HepG2 (cell line): ENCODE measurements around the gene PGGT1B. TPM values are rescaled to one million over a fixed set of nuclear protein-coding genes. Genes with fewer than 3 reads are reported as not detected.

Experiments used
- ATAC-seq: fragments of 200-7000 bp; cut with Tn5 transposase; 3 replicates; pipeline ENCODE4 v1.9.1; 2020; ENCODE audit warnings: mild to moderate bottlenecking, moderate library complexity
- BruUV-seq: library from RNA; stranded (reverse); fragments of 400-500 nt; replicated peaks from 2 replicates; lab custom pipeline; 2021; lab: Mats Ljungman, UMichigan
- CTCF ChIA-PET: fragments of 300-600 bp; formaldehyde crosslinking; extraction: SDS; loops from one replicate; lab custom pipeline; 2021; ENCODE audit warnings: low total read pairs, inconsistent platforms, low intra/inter-chr PET ratio; lab: Yijun Ruan, JAX
- POLR2A ChIA-PET: fragments of 350-600 bp; sonication (Branson Sonifier 250); formaldehyde crosslinking; loops from one replicate; lab custom pipeline; 2020; ENCODE audit warnings: antibody characterized with exemption, inconsistent platforms; lab: Yijun Ruan, JAX
- DNase-seq: peaks from one replicate; pipeline ENCODE4 v3.0.0-alpha.2; 2015; ENCODE audit warnings: low spot score
- FAIRE-seq: peaks from 3 replicates; lab custom pipeline; 2011; peaks lifted over from hg19 to GRCh38; lab: Jason Lieb, UNC
- H2AFZ ChIP-seq: one replicate; pipeline ENCODE4 v1.6.1; 2011; ENCODE audit warnings: low read length, inconsistent platforms
- H3K27ac ChIP-seq: fragments of 300-600 bp; 3 replicates; pipeline ENCODE4 v1.8.0; 2011; ENCODE audit warnings: mixed run types, mild to moderate bottlenecking, mixed read lengths, low read length, inconsistent platforms; ENCODE audit not compliant: insufficient read depth; ENCODE audit errors: extremely low read length
- H3K27me3 ChIP-seq, 2 experiments: fragments of 200-600 bp in 1 of 2; 2 replicates in 1 of 2; 3 replicates in 1 of 2; pipeline versions ENCODE4 v1.6.0 to v1.8.0; 2011; ENCODE audit warnings: low read length in 2 of 2, mild to moderate bottlenecking in 2 of 2, moderate library complexity in 2 of 2, inconsistent platforms in 1 of 2; ENCODE audit not compliant: insufficient read depth in 2 of 2, control insufficient read depth in 1 of 2
- H3K36me3 ChIP-seq, 2 experiments: fragments of 200-600 bp in 1 of 2; replicated peaks in 1 of 2; 2 replicates in 1 of 2; 3 replicates in 1 of 2; pipeline versions ENCODE4 v1.5.1 to v1.8.0; 2011; ENCODE audit warnings: low read length in 2 of 2, inconsistent platforms in 1 of 2; ENCODE audit not compliant: insufficient read depth in 2 of 2, control insufficient read depth in 1 of 2
- H3K4me1 ChIP-seq: 2 replicates; pipeline ENCODE4 v1.5.1; 2012; ENCODE audit warnings: low read length, inconsistent platforms; ENCODE audit not compliant: insufficient read depth
- H3K4me2 ChIP-seq: 2 replicates; pipeline ENCODE4 v1.6.0; 2011; ENCODE audit warnings: low read depth, low read length, inconsistent platforms
- H3K4me3 ChIP-seq, 3 experiments: fragments of 200-600 bp in 1 of 3; sonication (generic), shearing (Covaris generic) in 1 of 3; replicated peaks in 1 of 3; 2 replicates each; pipeline ENCODE4 v1.5.1; 2011 to 2016; ENCODE audit warnings: low read length in 3 of 3, inconsistent platforms in 2 of 3, low read depth in 2 of 3, mild to moderate bottlenecking in 2 of 3, control low read depth in 1 of 3, mixed read lengths in 1 of 3; ENCODE audit not compliant: insufficient read depth in 1 of 3
- H3K79me2 ChIP-seq: one replicate; pipeline ENCODE4 v1.6.1; 2011; ENCODE audit warnings: low read length, inconsistent platforms; ENCODE audit not compliant: insufficient read depth
- H3K9ac ChIP-seq: 2 replicates; pipeline ENCODE4 v1.6.0; 2011; ENCODE audit warnings: mild to moderate bottlenecking, low read depth, low read length, inconsistent platforms; ENCODE audit not compliant: insufficient read depth
- H3K9me3 ChIP-seq: 2 replicates; pipeline ENCODE4 v1.5.1; 2012; ENCODE audit warnings: mild to moderate bottlenecking, low read length
- H4K20me1 ChIP-seq: 2 replicates; pipeline ENCODE4 v1.6.0; 2011; ENCODE audit warnings: inconsistent platforms, mild to moderate bottlenecking, low read length, moderate library complexity; ENCODE audit not compliant: insufficient read depth
- ARID2 ChIP-seq: sonication (generic); formaldehyde crosslinking; IDR thresholded peaks from 2 replicates; pipeline ENCODE4 v1.8.1; 2022; ENCODE audit warnings: mild to moderate bottlenecking, missing genetic modification reagents, borderline replicate concordance
- BORCS8-MEF2B ChIP-seq: sonication (generic); formaldehyde crosslinking; IDR thresholded peaks from 2 replicates; pipeline ENCODE4 v1.8.0; 2022; ENCODE audit warnings: mild to moderate bottlenecking, missing genetic modification reagents
- CEBPB ChIP-seq: IDR thresholded peaks from 2 replicates; pipeline ENCODE4 v1.6.1; 2011; ENCODE audit warnings: low read depth, low read length, improper control_type of control experiment, borderline replicate concordance
- ETS1 ChIP-seq: sonication (generic); formaldehyde crosslinking; IDR thresholded peaks from 2 replicates; pipeline ENCODE4 v1.4.0; 2020; ENCODE audit warnings: missing genetic modification reagents
- FLYWCH1 ChIP-seq: sonication (generic); formaldehyde crosslinking; IDR thresholded peaks from 2 replicates; pipeline ENCODE4 v1.8.1; 2023; ENCODE audit warnings: mild to moderate bottlenecking, missing genetic modification reagents
- GPN1 ChIP-seq: sonication (generic); formaldehyde crosslinking; IDR thresholded peaks from 2 replicates; pipeline ENCODE4 v1.5.1; 2020; ENCODE audit warnings: missing genetic modification reagents, borderline replicate concordance
- HOXA3 ChIP-seq: sonication (generic); formaldehyde crosslinking; IDR thresholded peaks from 2 replicates; pipeline ENCODE4 v1.5.0; 2020; ENCODE audit warnings: missing genetic modification reagents
- IKZF1 ChIP-seq: fragments of 450-650 bp; IDR thresholded peaks from 2 replicates; pipeline ENCODE4 v1.7.1; 2016
- KDM5B ChIP-seq: sonication (generic); formaldehyde crosslinking; IDR thresholded peaks from 2 replicates; pipeline ENCODE4 v1.4.0; 2020; ENCODE audit warnings: missing genetic modification reagents, mild to moderate bottlenecking, borderline replicate concordance
- KDM6A ChIP-seq: IDR thresholded peaks from 2 replicates; pipeline ENCODE4 v1.6.1; 2016; ENCODE audit warnings: low read depth
- POGZ ChIP-seq: sonication (generic); formaldehyde crosslinking; IDR thresholded peaks from 2 replicates; pipeline ENCODE4 v1.4.0; 2020; ENCODE audit warnings: mild to moderate bottlenecking, missing genetic modification reagents
- SALL2 ChIP-seq: sonication (generic); formaldehyde crosslinking; IDR thresholded peaks from 2 replicates; pipeline ENCODE4 v1.8.1; 2023; ENCODE audit warnings: mild to moderate bottlenecking, missing genetic modification reagents, inconsistent platforms
- SCMH1 ChIP-seq: sonication (generic); formaldehyde crosslinking; IDR thresholded peaks from 2 replicates; pipeline ENCODE4 v1.9.0; 2021; ENCODE audit warnings: missing genetic modification reagents, mild to moderate bottlenecking, borderline replicate concordance
- SMC3 ChIP-seq: IDR thresholded peaks from 2 replicates; pipeline ENCODE4 v1.6.1; 2011; ENCODE audit warnings: low read length, improper control_type of control experiment
- SP4 ChIP-seq: sonication (generic); formaldehyde crosslinking; IDR thresholded peaks from 2 replicates; pipeline ENCODE4 v1.8.1; 2023; ENCODE audit warnings: mild to moderate bottlenecking, missing genetic modification reagents
- TBX3 ChIP-seq: fragments of 450-650 bp; IDR thresholded peaks from 2 replicates; pipeline ENCODE4 v1.6.1; 2017; ENCODE audit warnings: antibody characterized with exemption, mild to moderate bottlenecking, inconsistent platforms, borderline replicate concordance
- ZNF230 ChIP-seq: sonication (generic); formaldehyde crosslinking; IDR thresholded peaks from 2 replicates; pipeline ENCODE4 v1.4.0; 2020; ENCODE audit warnings: mild to moderate bottlenecking, missing genetic modification reagents
- ZNF263 ChIP-seq: sonication (generic); formaldehyde crosslinking; IDR thresholded peaks from 2 replicates; pipeline ENCODE4 v1.4.0; 2020; ENCODE audit warnings: missing genetic modification reagents
- ZNF274 ChIP-seq: sonication (generic); formaldehyde crosslinking; IDR thresholded peaks from 2 replicates; pipeline ENCODE4 v1.5.1; 2020; ENCODE audit warnings: mild to moderate bottlenecking, missing genetic modification reagents
- ZNF337 ChIP-seq: sonication (generic); formaldehyde crosslinking; IDR thresholded peaks from 2 replicates; pipeline ENCODE4 v1.5.1; 2020; ENCODE audit warnings: missing genetic modification reagents, low read depth, mild to moderate bottlenecking, borderline replicate concordance
- ZNF468 ChIP-seq: sonication (generic); formaldehyde crosslinking; IDR thresholded peaks from 2 replicates; pipeline ENCODE4 v1.8.0; 2022; ENCODE audit warnings: mild to moderate bottlenecking, moderate library complexity, missing genetic modification reagents
- ZNF589 ChIP-seq: sonication (generic); formaldehyde crosslinking; conservative IDR thresholded peaks from 2 replicates; pipeline ENCODE4 v1.8.0; 2022; ENCODE audit warnings: mild to moderate bottlenecking, moderate library complexity, missing genetic modification reagents
- ZNF619 ChIP-seq: sonication (generic); formaldehyde crosslinking; IDR thresholded peaks from 2 replicates; pipeline ENCODE4 v1.4.0; 2020; ENCODE audit warnings: mild to moderate bottlenecking, missing genetic modification reagents
- ZZZ3 ChIP-seq: sonication (generic); formaldehyde crosslinking; IDR thresholded peaks from 2 replicates; pipeline ENCODE4 v1.4.0; 2020; ENCODE audit warnings: missing genetic modification reagents, mild to moderate bottlenecking, borderline replicate concordance
- WGBS: methylation state at CpG from one replicate; pipeline ENCODE4 v1.1.6; 2017; ENCODE audit warnings: low lambda C conversion rate; 5-methylcytosine and 5-hydroxymethylcytosine counted together
- in situ Hi-C: cut with HindIII; loops from 2 replicates; pipeline ENCODE4 v1.10.0; 2017; ENCODE audit warnings: low pct_unique_long_range_greater_than_20kb; ENCODE audit not compliant: extremely low pct_ligation_motif_present
- intact Hi-C: fragments of 100-400 bp; cut with micrococcal nuclease; formaldehyde crosslinking; loops from one replicate; pipeline ENCODE4 v1.10.0; 2022; ENCODE audit not compliant: unreplicated experiment
- polyA plus RNA-seq, 8 experiments: library from polyadenylated mRNA; depleted of rRNA in 3 of 8; stranded (reverse) in 7 of 8; unstranded in 1 of 8; fragments of >200 nt; fragmentation: Illumina TruSeq in 4 of 8; extraction: Trizol in 4 of 8; gene quantifications; 2 replicates each; pipeline versions ENCODE4 v1.2.1 to v1.2.3, GENCODE V29; 2011 to 2016; ENCODE audit warnings: low read depth in 4 of 8, missing spikeins in 1 of 8, mixed read lengths in 1 of 8; ENCODE audit not compliant: insufficient read depth in 1 of 8
- total RNA-seq, 5 experiments: library from RNA; depleted of rRNA; stranded (reverse); fragments of >200 nt; fragmentation: Illumina TruSeq; extraction: Trizol; gene quantifications; 2 replicates each; pipeline ENCODE4 v1.2.3, GENCODE V29; 2016; ENCODE audit warnings: low read depth in 1 of 5
- TF ChIP-seq, protein P1 (sequence below): conservative IDR thresholded peaks from 2 replicates; pipeline ENCODE4 v1.6.1; 2018; ENCODE audit warnings: missing genetic modification reagents

PGGT1B gene
- total and polyA plus RNA-seq, 2 of the 13 experiments (the other 11 are each of a cell fraction or from before 2014, with no cell fraction given) = 2.4 to 42.7 TPM

DNA sequence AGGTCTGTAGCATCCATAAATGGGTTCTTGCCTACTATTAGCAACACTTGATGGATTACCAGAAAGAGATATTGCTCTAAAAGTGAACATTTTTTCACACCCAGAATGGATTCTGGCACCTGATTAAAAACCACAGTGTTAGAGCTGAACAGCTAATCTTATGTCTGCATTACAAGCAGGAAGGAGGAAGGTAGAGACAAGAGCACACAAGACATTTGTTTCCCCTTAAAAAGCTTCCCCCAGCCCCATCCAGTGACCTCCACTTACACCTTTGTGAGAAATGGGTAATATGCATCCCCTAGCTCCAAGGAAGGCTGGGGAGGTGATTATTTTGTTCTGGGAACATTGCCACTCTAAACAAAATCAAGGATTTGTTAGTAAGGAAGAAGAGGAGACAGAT lies 80.9 kb downstream of the PGGT1B start (continued):
- TF ChIP-seq GPN1 (CRISPR knock-in tag) = no peak

GRCh38 chr5:115180165-115180709 lies 82.4 kb downstream of the PGGT1B start:
- POLR2A ChIA-PET = no interaction called here
- Histone ChIP-seq H4K20me1 (no peaks in the 10 kb centered on the region), H3K79me2 (no peaks in the 10 kb centered on the region), H3K27ac (no peak overlapping the region), H3K4me3 (peak overlapping the region; percentile 46 to 69 (median 50)), H3K4me1 (peaks cover 5% of the 10 kb centered on the region; the same call in 1 of the 2 replicates), H3K27me3 (peaks cover 3 to 54% of the 10 kb centered on the region in 2 experiments), H3K36me3 (no peaks in the 10 kb centered on the region), H2AFZ (no peak overlapping the region), H3K4me2 (peak overlapping the region; percentile 83), H3K9ac (no peak overlapping the region), H3K9me3 (no peaks in the 10 kb centered on the region)
- DNase-seq = no peak
- ATAC-seq = peak; percentile 88
- no peak for FAIRE-seq
- CTCF ChIA-PET = no interaction called here
- WGBS = 6% methylated on average over 32 of the region's 54 CpGs
- in situ Hi-C loops (no loop called here), intact Hi-C loops (loop anchor here (5.0 kb wide), 1 partner anchor 62 kb away; no protein-coding TSS in a partner anchor)
- BruUV-seq = no TSS peak
- TF ChIP-seq POGZ (CRISPR knock-in tag) = 0 out of 2 replicates have a peak, but pooled peaks have one; percentile 43
- no peak for TF ChIP-seq HOXA3
- no peak for TF ChIP-seq ETS1 (CRISPR knock-in tag)
- no peak for TF ChIP-seq ARID2 (CRISPR knock-in tag)
- no peak for TF ChIP-seq ZNF230 (CRISPR knock-in tag)
- TF ChIP-seq ZNF468 (CRISPR knock-in tag) = no peak
- no peak for TF ChIP-seq BORCS8-MEF2B
- TF ChIP-seq ZNF619 = no peak
- no peak for TF ChIP-seq CEBPB
- TF ChIP-seq ZZZ3 (CRISPR knock-in tag) = no peak
- TF ChIP-seq TBX3 = no peak
- no peak for TF ChIP-seq IKZF1
- TF ChIP-seq SALL2 (CRISPR knock-in tag) = no peak
- TF ChIP-seq KDM6A = no peak
- peak; percentile 80 for TF ChIP-seq KDM5B (CRISPR knock-in tag)
- no peak for TF ChIP-seq ZNF589
- TF ChIP-seq FLYWCH1 (CRISPR knock-in tag) = no peak
- TF ChIP-seq SP4 (CRISPR knock-in tag) = 0 out of 2 replicates have a peak, but pooled peaks have one; percentile 20
- TF ChIP-seq SCMH1 (CRISPR knock-in tag) = peak; percentile 80; the same call in 1 of the 2 replicates
- no peak for TF ChIP-seq ZNF263 (CRISPR knock-in tag)
- TF ChIP-seq ZNF337 (CRISPR knock-in tag) = no peak
- TF ChIP-seq, protein P1, sequence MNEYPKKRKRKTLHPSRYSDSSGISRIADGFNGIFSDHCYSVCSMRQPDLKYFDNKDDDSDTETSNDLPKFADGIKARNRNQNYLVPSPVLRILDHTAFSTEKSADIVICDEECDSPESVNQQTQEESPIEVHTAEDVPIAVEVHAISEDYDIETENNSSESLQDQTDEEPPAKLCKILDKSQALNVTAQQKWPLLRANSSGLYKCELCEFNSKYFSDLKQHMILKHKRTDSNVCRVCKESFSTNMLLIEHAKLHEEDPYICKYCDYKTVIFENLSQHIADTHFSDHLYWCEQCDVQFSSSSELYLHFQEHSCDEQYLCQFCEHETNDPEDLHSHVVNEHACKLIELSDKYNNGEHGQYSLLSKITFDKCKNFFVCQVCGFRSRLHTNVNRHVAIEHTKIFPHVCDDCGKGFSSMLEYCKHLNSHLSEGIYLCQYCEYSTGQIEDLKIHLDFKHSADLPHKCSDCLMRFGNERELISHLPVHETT (CRISPR knock-in tag) = no peak
- no peak for TF ChIP-seq SMC3
- no peak; the same call in 1 of the 2 replicates for TF ChIP-seq ZNF274
